ENCODE data around the gene FTH1. TPM values are rescaled to one million over a fixed set of nuclear protein-coding genes. Genes with fewer than 3 reads are reported as not detected.

FTH1 gene
- total RNA-seq, 1 experiment from 2014 or later, result 2,484 TPM

GRCh38 chr11:61959678-61960077 lies 7.8 kb downstream of the FTH1 start:
- TF ChIP-seq CTCF (conservative IDR thresholded peaks at IDR 0.05; ENCODE audit: low read depth, low read length) (no peak), EZH2 (IDR thresholded peaks at IDR 0.05; ENCODE audit: borderline replicate concordance, low read depth, low read length, poor library complexity, severe bottlenecking) (no peak)
- CTCF ChIA-PET, result no interaction called here
- Histone ChIP-seq H3K4me3 (ENCODE audit: low read depth, low read length, poor library complexity, severe bottlenecking) (no peak overlapping the region), H3K36me3 (ENCODE audit: insufficient read depth, low read length, poor library complexity, severe bottlenecking) (peaks cover 19% of the 10 kb centered on the region), H3K27me3 (replicated peaks; ENCODE audit: insufficient read depth, low read depth, low read length, poor library complexity) (no peaks in the 10 kb centered on the region), H3K9me3 (ENCODE audit: low read depth, low read length, poor library complexity, severe bottlenecking) (no peaks in the 10 kb centered on the region), H3K4me1 (ENCODE audit: insufficient read depth, low read length, poor library complexity, severe bottlenecking) (peaks cover 16% of the 10 kb centered on the region), H3K27ac (ENCODE audit: low read depth, low read length, poor library complexity, severe bottlenecking) (no peak overlapping the region)
- intact Hi-C loops (cut with micrococcal nuclease; ENCODE audit: unreplicated experiment), result no loop called here
- no TSS peak for BruUV-seq (replicated peaks)
- POLR2A ChIA-PET (ENCODE audit: low non-redundant PET), result interaction anchor here (1.6 kb wide), 1 partner anchor 10 kb away, joined by 5 read pairs; no protein-coding TSS in a partner anchor
- DNase-seq (ENCODE audit: low spot score), result no peak

- CTCF ChIA-PET, result no interaction called here
- peaks cover 11% of the 10 kb centered on the region for H3K4me1 ChIP-seq (ENCODE audit: insufficient read depth, low read length, poor library complexity, severe bottlenecking)
- no peaks in the 10 kb centered on the region for H3K9me3 ChIP-seq (ENCODE audit: low read depth, low read length, poor library complexity, severe bottlenecking)
- TF ChIP-seq CTCF (conservative IDR thresholded peaks at IDR 0.05; ENCODE audit: low read depth, low read length) (no peak), EZH2 (IDR thresholded peaks at IDR 0.05; ENCODE audit: borderline replicate concordance, low read depth, low read length, poor library complexity, severe bottlenecking) (no peak)
- H3K27ac ChIP-seq (ENCODE audit: low read depth, low read length, poor library complexity, severe bottlenecking), result no peak overlapping the region
- no peak for DNase-seq (ENCODE audit: low spot score)
- H3K4me3 ChIP-seq (ENCODE audit: low read depth, low read length, poor library complexity, severe bottlenecking), result no peak overlapping the region
- intact Hi-C loops (cut with micrococcal nuclease; ENCODE audit: unreplicated experiment), result no loop called here
- POLR2A ChIA-PET (ENCODE audit: low non-redundant PET), result no interaction called here
- H3K36me3 ChIP-seq (ENCODE audit: insufficient read depth, low read length, poor library complexity, severe bottlenecking), result peaks cover 13% of the 10 kb centered on the region
- no TSS peak for BruUV-seq (replicated peaks)
- no peaks in the 10 kb centered on the region for H3K27me3 ChIP-seq (replicated peaks; ENCODE audit: insufficient read depth, low read depth, low read length, poor library complexity)
Measured at GRCh38 chr11:61959114-61959513, 8.3 kb downstream of the FTH1 start.

GRCh38 chr11:61958590-61958989 lies 8.8 kb downstream of the FTH1 start:
- no peak overlapping the region for H3K4me3 ChIP-seq (ENCODE audit: low read depth, low read length, poor library complexity, severe bottlenecking)
- intact Hi-C loops (cut with micrococcal nuclease; ENCODE audit: unreplicated experiment), result no loop called here
- no peak for TF ChIP-seq EZH2 (IDR thresholded peaks at IDR 0.05; ENCODE audit: borderline replicate concordance, low read depth, low read length, poor library complexity, severe bottlenecking)
- TF ChIP-seq CTCF (conservative IDR thresholded peaks at IDR 0.05; ENCODE audit: low read depth, low read length), result no peak
- BruUV-seq (replicated peaks), result no TSS peak
- peaks cover 8% of the 10 kb centered on the region for H3K36me3 ChIP-seq (ENCODE audit: insufficient read depth, low read length, poor library complexity, severe bottlenecking)
- H3K4me1 ChIP-seq (ENCODE audit: insufficient read depth, low read length, poor library complexity, severe bottlenecking), result peaks cover 8% of the 10 kb centered on the region
- no peaks in the 10 kb centered on the region for H3K9me3 ChIP-seq (ENCODE audit: low read depth, low read length, poor library complexity, severe bottlenecking)
- DNase-seq (ENCODE audit: low spot score), result no peak
- POLR2A ChIA-PET (ENCODE audit: low non-redundant PET), result interaction anchor here (0.8 kb wide), 1 partner anchor 9 kb away, joined by 13 read pairs; no protein-coding TSS in a partner anchor
- H3K27me3 ChIP-seq (replicated peaks; ENCODE audit: insufficient read depth, low read depth, low read length, poor library complexity), result no peaks in the 10 kb centered on the region
- CTCF ChIA-PET, result no interaction called here
- H3K27ac ChIP-seq (ENCODE audit: low read depth, low read length, poor library complexity, severe bottlenecking), result no peak overlapping the region
